Activated gamma-delta T cell (primary cell): Measurements from ENCODE around the gene SPN.
"Not testable (repeated sequence)": the region's sequence is repeated elsewhere in the genome, so short reads cannot be mapped to it uniquely, and the experiment has no call there.

Source experiments
- DNase-seq: peaks from one replicate; lab custom pipeline; 2025; lab: John Stamatoyannopoulos, UW
- total RNA-seq, 2 donors: gene quantifications; one replicate each; lab custom pipeline; 2026; lab: John Stamatoyannopoulos, UW

SPN gene
- 255 to 289 reads per million in 2 donors for total RNA-seq

GRCh38 chr16:29663016-29663806, at the start of gene SPN:
SPN (plus strand) TSS chr16:29663247; CDS start chr16:29663729, 482 bp downstream.
- DNase-seq, result peak; percentile 20

- peak; percentile 83 for DNase-seq
Observed at GRCh38 chr16:29613307-29614057, 49.6 kb upstream of the SPN start.

- DNase-seq, result not testable (repeated sequence)
Observed at GRCh38 chr16:29614691-29615314, 48.2 kb upstream of the SPN start.

- not testable (repeated sequence) for DNase-seq
Observed at GRCh38 chr16:29616127-29616526, 46.9 kb upstream of the SPN start.

- not testable (repeated sequence) for DNase-seq
Observed at GRCh38 chr16:29620591-29620990, 42.5 kb upstream of the SPN start.

GRCh38 chr16:29622738-29623137, 40.3 kb upstream of the SPN start:
- not testable (repeated sequence) for DNase-seq

GRCh38 chr16:29623253-29623652, 39.8 kb upstream of the SPN start:
- DNase-seq, result not testable (repeated sequence)

- not testable (repeated sequence) for DNase-seq
Observed at GRCh38 chr16:29625114-29625513, 37.9 kb upstream of the SPN start.

- not testable (repeated sequence) for DNase-seq
Observed at GRCh38 chr16:29626778-29627331, 36.2 kb upstream of the SPN start.

GRCh38 chr16:29627661-29628075, 35.4 kb upstream of the SPN start:
- DNase-seq, result not testable (repeated sequence)

- DNase-seq, result not testable (repeated sequence)
Observed at GRCh38 chr16:29628707-29629106, 34.3 kb upstream of the SPN start.

- DNase-seq, result not testable (repeated sequence)
Observed at GRCh38 chr16:29629318-29629717, 33.7 kb upstream of the SPN start.

GRCh38 chr16:29631658-29632057, 31.4 kb upstream of the SPN start:
- not testable (repeated sequence) for DNase-seq

GRCh38 chr16:29635902-29636301, 27.1 kb upstream of the SPN start:
- DNase-seq, result not testable (repeated sequence)

GRCh38 chr16:29636368-29636767, 26.7 kb upstream of the SPN start:
- not testable (repeated sequence) for DNase-seq

- DNase-seq, result not testable (repeated sequence)
Observed at GRCh38 chr16:29638751-29639150, 24.3 kb upstream of the SPN start.

- no peak for DNase-seq
Observed at GRCh38 chr16:29641561-29641960, 21.5 kb upstream of the SPN start.

- no peak for DNase-seq
Observed at GRCh38 chr16:29643596-29643995, 19.5 kb upstream of the SPN start.

GRCh38 chr16:29644338-29644857, 18.6 kb upstream of the SPN start:
- no peak for DNase-seq

- no peak for DNase-seq
Observed at GRCh38 chr16:29644973-29645693, 17.9 kb upstream of the SPN start.

GRCh38 chr16:29645694-29646187, 17.3 kb upstream of the SPN start:
- DNase-seq, result no peak
